Measurements from ENCODE around the gene MGAT2. TPM values are rescaled to one million over a fixed set of nuclear protein-coding genes. Genes with fewer than 3 reads are reported as not detected.

MGAT2 gene
- total RNA-seq, 1 experiment from 2014 or later, result 22.9 TPM

- RAD21 ChIA-PET (ENCODE audit: low non-redundant PET in 1 of 2, low total read pairs in 2 of 2, uncharacterized antibody in 2 of 2, unreplicated experiment in 2 of 2), result no interaction called here
These were observed 6.4 kb upstream of the MGAT2 start for GRCh38 chr14:49614196-49614595.

GRCh38 chr14:49615776-49616175, 4.8 kb upstream of the MGAT2 start:
- H3K4me1 ChIP-seq (ENCODE audit: control insufficient read depth in 1 of 2, insufficient read depth in 2 of 2, low read length in 2 of 2), result peaks cover 0 to 22% of the 10 kb centered on the region in 2 experiments; a peak in 2 of 4 replicates
- H3K9me3 ChIP-seq (ENCODE audit: control insufficient read depth in 1 of 2, insufficient read depth in 1 of 2, low read depth in 1 of 2, low read length in 2 of 2), result no peaks in the 10 kb centered on the region
- H3K4me2 ChIP-seq (ENCODE audit: low read length), result no peak overlapping the region
- ChIA-PET CTCF (no interaction called here), POLR2A (no interaction called here), RAD21 (ENCODE audit: low non-redundant PET in 1 of 2, low total read pairs in 2 of 2, uncharacterized antibody in 2 of 2, unreplicated experiment in 2 of 2) (no interaction called here)
- no peaks in the 10 kb centered on the region for H3K9me2 ChIP-seq (ENCODE audit: insufficient read depth)
- intact Hi-C loops (cut with micrococcal nuclease), result no loop called here
- peaks cover 65% of the 10 kb centered on the region for H3K79me2 ChIP-seq (ENCODE audit: insufficient read depth, low read length)
- H3K27me3 ChIP-seq (ENCODE audit: insufficient read depth, low read length), result no peaks in the 10 kb centered on the region
- no peak overlapping the region for H3K9ac ChIP-seq (ENCODE audit: low read length)
- no peak overlapping the region for H3K4me3 ChIP-seq (replicated peaks in 1 of 2; ENCODE audit: low read depth in 1 of 2, low read length in 2 of 2)
- no TSS peak for BruUV-seq (replicated peaks)
- no peak overlapping the region for H3K27ac ChIP-seq (ENCODE audit: low read depth, low read length)
- no peak overlapping the region for H2AFZ ChIP-seq (ENCODE audit: low read depth, low read length, poor library complexity, severe bottlenecking)
- ATAC-seq, result no peak
- no peaks in the 10 kb centered on the region for H4K20me1 ChIP-seq (ENCODE audit: insufficient read depth)
- H3K36me3 ChIP-seq (ENCODE audit: control insufficient read depth in 1 of 2, insufficient read depth in 2 of 2, low read length in 2 of 2), result peaks cover 13 to 17% of the 10 kb centered on the region in 2 experiments; a peak in 3 of 4 replicates
- TF ChIP-seq TCF7L2 (IDR thresholded peaks at IDR 0.05; ENCODE audit: borderline replicate concordance, extremely low read depth, insufficient read depth, insufficient read length) (no peak), POLR2A (IDR thresholded peaks at IDR 0.05; ENCODE audit: borderline replicate concordance, extremely low read depth, insufficient read depth, insufficient read length) (no peak), SP1 (IDR thresholded peaks at IDR 0.05; ENCODE audit: low read depth) (no peak), REST (IDR thresholded peaks at IDR 0.05; ENCODE audit: low read depth) (no peak), YY1 (IDR thresholded peaks at IDR 0.05; ENCODE audit: extremely low read depth, insufficient replicate concordance, low read depth, low read length) (no peak), CTCF (IDR thresholded peaks at IDR 0.05 in 2 of 3, conservative IDR thresholded peaks at IDR 0.05 in 1 of 3; ENCODE audit: borderline replicate concordance in 1 of 3, insufficient read depth in 1 of 3, low read depth in 2 of 3, low read length in 2 of 3) (no peak), SIN3A (IDR thresholded peaks at IDR 0.05; ENCODE audit: low read depth) (no peak), ZBTB33 (IDR thresholded peaks at IDR 0.05; ENCODE audit: extremely low read depth, insufficient replicate concordance, low read length) (no peak), FOSL1 (IDR thresholded peaks at IDR 0.05; ENCODE audit: low read depth) (no peak), CBX3 (IDR thresholded peaks at IDR 0.05; ENCODE audit: low read depth) (no peak), EGR1 (IDR thresholded peaks at IDR 0.05; ENCODE audit: low read depth) (no peak)
- no peak for DNase-seq (ENCODE audit: low read depth, low spot score)

More at GRCh38 chr14:49614196-49614595, 6.4 kb upstream of the MGAT2 start:
- peaks cover 13 to 17% of the 10 kb centered on the region in 2 experiments; a peak in 3 of 4 replicates for H3K36me3 ChIP-seq (ENCODE audit: control insufficient read depth in 1 of 2, insufficient read depth in 2 of 2, low read length in 2 of 2)
- BruUV-seq (replicated peaks), result no TSS peak
- peaks cover 0 to 21% of the 10 kb centered on the region in 2 experiments; a peak in 2 of 4 replicates for H3K4me1 ChIP-seq (ENCODE audit: control insufficient read depth in 1 of 2, insufficient read depth in 2 of 2, low read length in 2 of 2)
- ChIA-PET POLR2A (no interaction called here), CTCF (no interaction called here)
- DNase-seq (ENCODE audit: low read depth, low spot score) (no peak), ATAC-seq (no peak)
- H3K9ac ChIP-seq (ENCODE audit: low read length), result no peak overlapping the region
- H3K4me3 ChIP-seq (replicated peaks in 1 of 2; ENCODE audit: low read depth in 1 of 2, low read length in 2 of 2), result no peak overlapping the region
- no peak overlapping the region for H3K27ac ChIP-seq (ENCODE audit: low read depth, low read length)
- no peaks in the 10 kb centered on the region for H4K20me1 ChIP-seq (ENCODE audit: insufficient read depth)
- H3K79me2 ChIP-seq (ENCODE audit: insufficient read depth, low read length), result peaks cover 57% of the 10 kb centered on the region
- no peak for TF ChIP-seq ZNF274 (IDR thresholded peaks at IDR 0.05; ENCODE audit: low read depth, low read length)
- TF ChIP-seq CEBPB (IDR thresholded peaks at IDR 0.05; ENCODE audit: low read depth), result no peak
- TF ChIP-seq EGR1 (IDR thresholded peaks at IDR 0.05; ENCODE audit: low read depth), result no peak
- no peak for TF ChIP-seq EZH2 (IDR thresholded peaks at IDR 0.05)
- TF ChIP-seq ZFX (IDR thresholded peaks at IDR 0.05), result no peak
- TF ChIP-seq RAD21 (IDR thresholded peaks at IDR 0.05; ENCODE audit: low read depth), result no peak
- no peaks in the 10 kb centered on the region for H3K27me3 ChIP-seq (ENCODE audit: insufficient read depth, low read length)
- no peaks in the 10 kb centered on the region for H3K9me3 ChIP-seq (ENCODE audit: control insufficient read depth in 1 of 2, insufficient read depth in 1 of 2, low read depth in 1 of 2, low read length in 2 of 2)
- no peak overlapping the region for H2AFZ ChIP-seq (ENCODE audit: low read depth, low read length, poor library complexity, severe bottlenecking)
- intact Hi-C loops (cut with micrococcal nuclease), result no loop called here
- H3K4me2 ChIP-seq (ENCODE audit: low read length), result no peak overlapping the region
- no peaks in the 10 kb centered on the region for H3K9me2 ChIP-seq (ENCODE audit: insufficient read depth)
